Ishikawa (cell line): Measurements from ENCODE around the gene MYL6B.

ENCODE experiments used
- CEBPB ChIP-seq: IDR thresholded peaks from 2 replicates; pipeline ENCODE4 v1.6.1; 2012
- CREB1 ChIP-seq: IDR thresholded peaks from 2 replicates; pipeline ENCODE4 v1.6.1; 2012; ENCODE audit warnings: low read depth
- EGR1 ChIP-seq: IDR thresholded peaks from 2 replicates; pipeline ENCODE4 v1.6.1; 2012
- EP300 ChIP-seq: IDR thresholded peaks from 2 replicates; pipeline ENCODE4 v1.6.1; 2012; ENCODE audit warnings: borderline replicate concordance
- FOXM1 ChIP-seq: IDR thresholded peaks from 2 replicates; pipeline ENCODE4 v1.6.1; 2012; ENCODE audit warnings: low read depth, borderline replicate concordance
- MAX ChIP-seq: IDR thresholded peaks from 2 replicates; pipeline ENCODE4 v1.6.1; 2012
- NFIC ChIP-seq: IDR thresholded peaks from 2 replicates; pipeline ENCODE4 v1.6.1; 2012
- RAD21 ChIP-seq: IDR thresholded peaks from 2 replicates; pipeline ENCODE4 v1.6.1; 2012; ENCODE audit warnings: low read depth
- REST ChIP-seq: IDR thresholded peaks from 2 replicates; pipeline ENCODE4 v1.6.1; 2012; ENCODE audit warnings: low read depth, mild to moderate bottlenecking
- TAF1 ChIP-seq: IDR thresholded peaks from 2 replicates; pipeline ENCODE4 v1.6.1; 2012; ENCODE audit warnings: low read depth, mild to moderate bottlenecking
- TCF12 ChIP-seq: IDR thresholded peaks from 2 replicates; pipeline ENCODE4 v1.6.1; 2012; ENCODE audit warnings: low read depth
- TEAD4 ChIP-seq: IDR thresholded peaks from 2 replicates; pipeline ENCODE4 v1.6.1; 2012
- USF1 ChIP-seq: IDR thresholded peaks from 2 replicates; pipeline ENCODE4 v1.6.1; 2012
- YY1 ChIP-seq: IDR thresholded peaks from 2 replicates; pipeline ENCODE4 v1.6.1; 2012; ENCODE audit warnings: low read depth
- ZBTB7A ChIP-seq: IDR thresholded peaks from 2 replicates; pipeline ENCODE4 v1.6.1; 2012; ENCODE audit warnings: low read depth

Gene MYL6B

GRCh38 chr12:56130876-56131275 is 21.5 kb upstream of the MYL6B start:
- no peak for TF ChIP-seq NFIC
- no peak for TF ChIP-seq ZBTB7A
- no peak for TF ChIP-seq TEAD4
- no peak for TF ChIP-seq USF1
- TF ChIP-seq MAX, result no peak
- no peak for TF ChIP-seq CEBPB
- TF ChIP-seq TAF1, result no peak
- no peak for TF ChIP-seq EP300
- no peak for TF ChIP-seq RAD21
- no peak for TF ChIP-seq YY1
- no peak for TF ChIP-seq CREB1

GRCh38 chr12:56134897-56135296 is 17.5 kb upstream of the MYL6B start:
- TF ChIP-seq ZBTB7A, result no peak

- TF ChIP-seq TEAD4 (no peak), CEBPB (no peak), YY1 (no peak)
These were observed 14.4 kb upstream of the MYL6B start for GRCh38 chr12:56137853-56138571.

- no peak for TF ChIP-seq RAD21
- no peak for TF ChIP-seq CREB1
- no peak for TF ChIP-seq FOXM1
- TF ChIP-seq TAF1, result no peak
- no peak for TF ChIP-seq TEAD4
- no peak for TF ChIP-seq CEBPB
- no peak for TF ChIP-seq EP300
These were observed 10.2 kb upstream of the MYL6B start for GRCh38 chr12:56141946-56142784.

GRCh38 chr12:56143217-56143616 is 9.2 kb upstream of the MYL6B start:
- TF ChIP-seq CEBPB (no peak), TEAD4 (no peak), FOXM1 (no peak), TCF12 (no peak), TAF1 (no peak), NFIC (no peak), REST (no peak), YY1 (no peak), EGR1 (no peak), RAD21 (no peak), MAX (no peak), USF1 (no peak), EP300 (no peak), CREB1 (no peak), ZBTB7A (no peak)

GRCh38 chr12:56143870-56144269 is 8.5 kb upstream of the MYL6B start:
- no peak for TF ChIP-seq NFIC

GRCh38 chr12:56145217-56145616 is 7.2 kb upstream of the MYL6B start:
- TF ChIP-seq CEBPB (no peak), EP300 (no peak), YY1 (no peak), NFIC (no peak), USF1 (no peak), TAF1 (no peak), CREB1 (no peak), FOXM1 (no peak), REST (no peak), EGR1 (no peak), RAD21 (no peak), TCF12 (no peak), ZBTB7A (no peak), MAX (no peak), TEAD4 (no peak)
